HuH-7.5 (cell line): Measurements from ENCODE around the gene FCHSD2.

Source experiments
- DNase-seq: peaks from one replicate; pipeline ENCODE4 v3.0.0; 2011; ENCODE audit warnings: low spot score

Gene FCHSD2

GRCh38 chr11:72969894-72970335, 172.2 kb downstream of the FCHSD2 start:
- no peak for DNase-seq

DNA sequence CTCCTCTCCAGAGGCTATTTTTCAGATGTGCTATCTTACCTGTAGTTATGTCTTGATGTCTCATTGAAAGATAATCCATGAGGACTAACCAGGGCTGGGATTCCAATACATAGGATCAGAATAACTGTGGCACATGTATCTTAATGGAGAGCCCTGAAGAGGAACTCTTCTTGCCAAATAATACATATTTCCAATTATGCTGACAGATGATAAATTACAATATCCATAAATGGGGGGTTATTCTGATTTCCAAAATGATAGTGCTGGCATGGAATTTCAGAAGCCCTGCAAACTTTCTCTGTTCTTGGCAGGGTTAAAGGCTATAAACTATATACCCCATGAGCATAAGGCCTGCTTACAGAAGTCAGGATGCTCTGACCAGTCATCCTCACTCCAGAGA, 173.7 kb downstream of the FCHSD2 start:
- no peak for DNase-seq

DNA sequence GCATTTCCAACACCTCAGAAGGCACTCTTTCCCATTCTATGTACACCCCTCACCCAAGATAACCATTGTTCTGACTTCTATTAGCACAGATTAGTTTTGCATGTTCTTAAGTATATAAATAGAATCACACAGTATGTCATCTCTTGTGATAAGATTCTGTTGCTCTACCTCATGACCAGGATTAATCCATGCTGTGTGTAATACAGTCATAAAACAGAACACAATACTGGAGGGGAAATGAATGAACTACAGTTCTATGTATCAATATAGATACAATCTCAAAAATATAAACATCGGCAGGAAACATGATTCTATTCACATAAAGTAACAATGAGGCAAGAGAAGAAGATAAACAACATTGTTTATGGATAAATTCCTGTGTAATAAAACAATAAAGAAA, 176.4 kb downstream of the FCHSD2 start:
- no peak for DNase-seq

- DNase-seq = no peak
These were observed 179.4 kb downstream of the FCHSD2 start for GRCh38 chr11:72962717-72963116.

GRCh38 chr11:72962084-72962483, 180.0 kb downstream of the FCHSD2 start:
- DNase-seq = no peak

DNA sequence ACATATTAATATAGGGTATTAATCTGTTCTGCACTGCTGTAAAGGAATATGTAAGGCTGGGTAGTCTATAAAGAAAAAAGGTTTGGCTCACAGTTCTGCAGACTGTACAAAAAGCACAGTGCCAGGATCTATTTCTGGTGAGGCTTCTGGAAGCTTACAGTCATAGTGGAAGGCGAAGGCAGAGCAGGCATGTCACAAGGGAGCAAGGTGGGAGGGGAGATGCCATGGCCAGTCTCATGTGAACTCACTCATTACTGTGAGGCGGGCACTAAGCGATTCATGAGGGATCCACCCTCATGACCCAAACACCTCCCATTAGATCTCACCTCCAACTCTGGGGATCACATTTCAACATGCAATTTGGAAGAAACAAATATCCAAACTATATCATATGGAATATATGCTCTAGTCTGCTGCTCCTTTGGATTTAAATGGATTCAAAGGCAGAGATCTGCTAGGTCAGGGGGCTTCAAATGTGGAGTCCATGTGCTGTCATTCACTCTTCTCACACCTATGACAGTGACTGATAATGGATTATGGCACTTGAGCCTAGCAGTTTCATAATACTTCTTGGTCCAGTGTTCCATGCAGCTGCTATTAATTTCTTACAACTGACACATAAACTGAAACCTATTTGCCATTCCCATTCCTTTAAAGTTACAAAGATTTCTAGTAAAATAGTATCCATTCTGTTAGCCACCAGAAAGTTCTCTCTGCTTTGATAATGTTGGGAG, 182.0 kb downstream of the FCHSD2 start:
- DNase-seq = no peak

DNA sequence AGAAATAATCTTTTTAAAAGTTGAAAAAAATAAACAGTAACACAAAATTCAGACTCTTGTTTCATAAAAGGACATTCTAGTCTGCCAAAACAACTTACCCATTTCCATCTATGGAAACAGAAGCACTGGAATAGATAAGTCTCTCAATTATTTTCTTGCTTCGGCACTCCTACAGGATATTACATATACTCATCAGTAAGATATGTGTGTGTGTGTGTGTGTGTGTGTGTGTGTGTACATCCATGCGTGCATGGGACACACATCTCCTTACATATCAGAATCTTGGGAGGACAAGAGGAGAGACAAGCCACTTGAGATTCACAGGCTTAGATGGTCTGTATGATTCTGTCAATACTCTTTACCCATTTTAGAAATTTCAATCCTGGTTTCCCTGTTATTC, 183.3 kb downstream of the FCHSD2 start:
- no peak for DNase-seq

GRCh38 chr11:72955466-72955865, 186.7 kb downstream of the FCHSD2 start:
- DNase-seq = no peak

DNA sequence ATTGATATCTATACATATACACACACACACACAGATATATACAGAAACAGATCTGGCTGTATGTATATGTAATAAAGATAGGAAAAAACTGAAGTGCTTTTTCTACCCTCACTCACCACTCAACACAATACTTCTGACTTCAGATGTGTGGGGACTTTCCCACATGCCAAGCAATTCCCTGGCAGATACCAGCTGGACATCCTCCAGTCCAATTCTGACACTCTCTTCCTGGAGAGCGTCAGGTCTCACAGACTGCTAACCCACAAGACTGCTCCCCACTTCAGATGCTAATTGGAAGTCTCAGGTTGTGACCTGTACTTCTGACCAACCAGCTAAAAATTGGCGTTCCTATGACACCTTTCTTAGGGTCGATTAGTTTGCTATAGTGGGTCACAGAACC, 187.3 kb downstream of the FCHSD2 start:
- no peak for DNase-seq

GRCh38 chr11:72953637-72954036, 188.5 kb downstream of the FCHSD2 start:
- no peak for DNase-seq

DNA sequence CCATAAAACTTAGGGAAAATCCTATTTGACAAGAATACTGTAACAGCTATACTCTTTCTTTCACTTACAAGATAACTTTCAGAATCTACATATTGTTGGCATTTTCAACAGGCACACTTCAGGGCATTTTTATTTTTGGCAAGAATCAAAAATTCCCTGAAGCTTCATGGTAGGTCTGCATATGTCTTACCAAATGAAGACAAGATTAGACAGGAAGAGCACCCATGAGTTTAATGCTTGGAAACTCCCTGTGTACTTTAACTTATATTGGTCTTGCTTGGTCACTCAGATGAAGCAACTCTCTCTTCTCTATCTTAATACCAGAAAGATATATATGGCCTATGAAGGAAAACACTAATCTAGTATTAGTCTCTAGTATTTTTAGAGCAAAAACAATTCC, 190.2 kb downstream of the FCHSD2 start:
- DNase-seq = no peak

DNA sequence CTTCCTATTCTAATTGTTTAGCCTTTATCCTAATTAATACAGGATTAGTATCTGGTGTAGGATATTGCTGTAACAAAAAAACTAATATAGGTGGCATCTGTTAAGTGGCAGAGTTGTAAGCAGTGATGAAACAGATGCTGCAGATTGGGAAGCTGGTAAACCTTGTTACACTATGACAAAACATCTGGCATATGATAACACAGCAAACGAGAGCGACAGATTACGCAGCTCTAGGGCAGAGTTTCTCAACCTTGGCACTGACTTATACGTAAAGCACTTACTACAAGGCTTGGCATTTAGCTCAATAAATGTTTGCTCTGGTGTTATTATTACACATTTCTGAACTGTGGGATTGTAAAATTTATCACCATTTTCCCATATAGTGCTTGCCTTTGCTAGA, 190.9 kb downstream of the FCHSD2 start:
- DNase-seq = no peak

- no peak for DNase-seq
These were observed 191.4 kb downstream of the FCHSD2 start for GRCh38 chr11:72950685-72951084.

GRCh38 chr11:72947229-72947628, 194.9 kb downstream of the FCHSD2 start:
- no peak for DNase-seq

GRCh38 chr11:72943664-72944063, 198.5 kb downstream of the FCHSD2 start:
- no peak for DNase-seq

- DNase-seq = no peak
These were observed 201.7 kb downstream of the FCHSD2 start for GRCh38 chr11:72940417-72940816.

GRCh38 chr11:72939031-72939430, 203.1 kb downstream of the FCHSD2 start:
- DNase-seq = no peak

DNA sequence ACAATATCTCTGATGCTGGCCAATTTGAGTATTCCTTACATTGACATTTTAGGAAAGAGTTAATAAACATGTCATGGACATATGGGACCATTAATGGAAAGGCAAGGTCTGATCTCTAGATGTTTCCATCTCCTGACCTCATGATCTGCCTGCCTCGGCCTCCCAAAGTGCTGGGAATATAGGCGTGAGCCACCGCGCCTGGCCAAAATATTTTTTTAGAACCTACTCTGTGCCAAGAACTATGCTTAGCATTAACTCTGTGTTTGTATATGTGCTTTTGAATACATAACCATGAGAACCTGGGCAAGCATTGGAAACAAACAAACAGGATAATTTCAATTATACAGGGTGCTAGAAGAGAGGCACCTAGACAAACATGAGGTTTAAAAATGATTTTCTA, 204.7 kb downstream of the FCHSD2 start:
- no peak for DNase-seq

- no peak for DNase-seq
These were observed 206.4 kb downstream of the FCHSD2 start for GRCh38 chr11:72935700-72936099.

DNA sequence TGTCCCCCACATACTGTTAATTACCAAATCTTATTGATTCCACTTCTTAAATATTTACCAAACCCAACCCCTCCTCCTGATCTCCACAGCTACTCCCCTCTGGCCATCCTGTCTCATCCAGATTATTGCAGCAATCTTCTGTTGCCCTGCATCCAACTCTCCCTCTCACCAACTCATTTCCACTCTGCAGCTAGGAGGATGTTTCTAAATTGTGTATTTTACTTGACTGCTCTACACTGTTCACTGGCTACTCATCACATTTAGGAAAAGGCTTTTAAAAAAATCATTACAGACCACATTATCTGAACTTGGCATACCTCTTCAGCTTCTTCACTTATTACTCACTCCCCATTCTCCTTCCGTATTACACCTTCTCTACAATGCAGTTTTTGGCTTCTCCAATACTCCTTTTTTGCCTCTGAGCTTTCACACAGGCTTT, 210.0 kb downstream of the FCHSD2 start:
- DNase-seq = no peak

GRCh38 chr11:72930008-72930407, 212.1 kb downstream of the FCHSD2 start:
- no peak for DNase-seq

DNA sequence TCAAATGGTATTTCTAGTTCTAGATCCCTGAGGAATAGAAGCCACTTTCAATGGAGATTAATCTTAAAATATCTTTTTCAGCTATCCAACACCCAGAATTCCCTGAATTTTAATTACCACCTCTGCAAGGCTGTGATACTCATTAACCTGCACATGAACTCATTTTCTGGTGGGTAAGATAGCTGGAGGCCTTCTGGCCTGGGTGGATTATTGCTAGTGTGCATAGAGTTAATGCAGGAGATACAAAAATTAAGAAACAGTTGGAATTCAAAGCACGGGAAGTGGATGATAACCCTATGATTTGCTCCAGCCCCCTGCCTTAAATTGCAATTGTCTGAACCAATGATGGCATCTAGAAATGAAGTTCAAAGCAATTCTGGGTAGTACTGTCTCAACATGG, 212.9 kb downstream of the FCHSD2 start:
- DNase-seq = no peak

- no peak for DNase-seq
These were observed 214.7 kb downstream of the FCHSD2 start for GRCh38 chr11:72927380-72927779.

DNA sequence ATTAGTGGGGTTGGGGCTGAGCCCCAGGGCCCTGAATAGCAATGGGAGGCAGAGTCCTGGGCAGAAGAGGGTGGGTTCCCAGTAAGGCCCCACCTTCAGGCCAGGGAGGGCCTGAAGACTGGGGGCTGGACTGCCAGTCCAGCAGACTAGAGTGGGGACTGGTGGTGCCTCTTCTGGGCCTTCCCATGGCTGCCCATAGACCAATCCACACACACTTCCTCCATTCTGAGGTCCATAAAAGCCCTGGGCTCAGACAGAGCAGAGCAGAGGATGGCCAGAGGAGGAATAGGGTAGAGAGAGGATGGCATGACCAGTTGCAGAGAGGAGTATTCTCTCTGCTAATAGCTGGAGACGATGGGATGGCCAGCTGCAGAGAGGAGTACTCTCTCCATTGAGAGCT, 216.0 kb downstream of the FCHSD2 start:
- no peak for DNase-seq
